Left colon (tissue), 2 donors: Measurements from ENCODE around the gene SNCA. TPM values are rescaled to one million over a fixed set of nuclear protein-coding genes. Genes with fewer than 3 reads are reported as not detected.

Source experiments
- ATAC-seq: fragments of 200-7000 bp; cut with Tn5 transposase; one replicate; pipeline ENCODE4 v1.9.1; 2020; ENCODE audit warnings: mild to moderate bottlenecking, moderate library complexity
- DNase-seq, 2 donors: peaks; one replicate each; pipeline ENCODE4 v3.0.0-alpha.2; 2020
- intact Hi-C, 2 donors: fragments of 100-400 bp; cut with DNase I in 1 of 2; cut with micrococcal nuclease in 1 of 2; formaldehyde crosslinking; loops; one replicate each; pipeline versions ENCODE4 v1.11.2 to v1.14.0; 2022; cut with DNase I, micrococcal nuclease
- total RNA-seq, 2 donors: library from RNA; stranded (reverse); fragmentation: NEBNext Ultra II Directional; extraction: Animal tissue kit (Norgen Biotek cat#: 25700); gene quantifications; one replicate each; pipeline ENCODE4 v1.2.1, GENCODE V29; 2021
- donor health status: DM: no; HTN: no; CAD: no.
- donor health status: DM: yes; HTN: yes; CAD: no.

The SNCA gene
- total RNA-seq, 2 donors from 2014 or later, result 1.4 to 3.9 TPM

DNA sequence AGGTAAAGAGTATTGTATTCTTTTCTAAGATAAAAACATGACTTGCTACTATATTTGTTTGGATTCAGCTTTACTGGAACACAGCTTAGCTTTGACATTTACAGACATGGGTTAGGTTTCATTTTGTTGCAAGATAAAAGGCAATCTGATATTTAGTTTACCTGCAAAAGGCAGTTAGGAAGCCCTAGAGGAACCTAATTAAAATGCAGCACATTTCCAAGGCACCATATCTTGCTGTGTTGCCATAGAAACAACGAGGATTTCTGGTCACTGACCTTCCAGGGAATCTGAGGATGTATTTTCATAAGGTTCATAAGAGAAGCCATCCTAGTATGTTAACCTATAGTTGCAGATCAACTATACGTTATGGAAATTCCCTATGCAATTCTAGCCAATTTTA, 116.0 kb downstream of the SNCA start:
- ATAC-seq (no peak), DNase-seq (no peak)
- intact Hi-C loops, result no loop called here

DNA sequence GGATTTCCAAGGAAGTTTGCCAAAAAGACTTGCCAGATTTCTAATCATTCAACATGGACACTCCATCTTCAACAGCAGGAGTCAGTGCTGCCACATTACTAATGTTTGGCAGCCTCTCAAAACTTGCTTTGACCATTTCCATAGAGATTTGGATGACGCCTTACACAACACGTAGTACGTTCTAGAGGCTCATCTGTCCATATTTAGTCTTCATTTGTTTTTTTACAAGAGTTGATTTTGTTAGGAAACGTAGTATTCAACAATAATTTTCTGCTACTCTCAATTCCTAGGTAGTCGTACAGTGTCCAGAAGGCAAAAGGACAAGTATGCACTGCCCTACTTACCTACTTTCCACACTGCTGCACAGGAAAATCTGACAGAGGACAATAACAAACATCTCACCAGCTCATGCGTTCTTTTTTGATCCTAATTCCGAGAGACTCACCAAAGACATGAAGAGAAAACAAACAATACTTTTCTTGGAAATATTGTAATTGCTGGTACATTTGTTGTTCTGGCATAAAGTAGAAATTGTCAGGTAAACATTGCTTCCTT, 117.3 kb downstream of the SNCA start:
- DNase-seq (no peak), ATAC-seq (no peak)
- intact Hi-C loops, result no loop called here

DNA sequence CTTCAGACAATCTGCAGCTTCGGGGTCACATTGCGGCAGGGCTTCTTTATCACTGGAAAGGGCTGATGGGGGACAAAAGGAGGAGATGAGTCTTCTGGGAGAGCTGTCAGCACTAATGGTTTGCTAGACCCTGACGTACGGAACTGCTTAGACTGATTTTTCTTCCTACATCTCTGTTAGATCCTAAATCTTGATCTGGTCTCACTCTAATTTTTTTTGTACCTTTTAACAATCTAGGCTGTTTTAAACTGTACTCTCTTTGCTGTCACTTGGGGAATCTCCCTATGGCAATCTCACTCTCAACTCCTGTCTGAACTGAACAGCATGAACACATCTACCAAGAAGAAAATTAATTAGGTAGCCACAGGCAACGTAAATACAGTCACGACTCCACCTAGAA, 120.1 kb downstream of the SNCA start:
- DNase-seq, result no peak
- intact Hi-C loops, result no loop called here

DNA sequence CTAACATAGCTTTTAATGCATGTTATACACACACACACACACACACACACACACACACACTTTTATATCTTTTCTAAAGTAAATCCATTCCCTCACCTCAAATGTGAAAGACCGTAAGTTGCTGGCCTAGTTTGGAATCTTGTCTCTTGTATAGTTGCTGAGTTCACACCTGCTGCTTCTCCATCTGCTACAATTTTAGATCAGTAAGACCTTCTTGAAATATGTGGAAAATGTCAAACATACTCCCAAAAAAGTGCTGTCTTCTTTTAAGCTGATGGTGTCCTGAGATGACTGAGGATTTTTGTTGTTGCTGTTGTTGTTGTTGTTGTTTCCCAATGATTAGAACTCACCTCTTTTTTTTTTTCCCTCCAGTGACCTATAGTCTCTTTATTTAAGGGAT, 121.3 kb downstream of the SNCA start:
- ATAC-seq, result no peak
- no peak for DNase-seq
- intact Hi-C loops, result no loop called here

More for the DNA sequence above, 120.1 kb downstream of the SNCA start:
- ATAC-seq, result no peak

DNA sequence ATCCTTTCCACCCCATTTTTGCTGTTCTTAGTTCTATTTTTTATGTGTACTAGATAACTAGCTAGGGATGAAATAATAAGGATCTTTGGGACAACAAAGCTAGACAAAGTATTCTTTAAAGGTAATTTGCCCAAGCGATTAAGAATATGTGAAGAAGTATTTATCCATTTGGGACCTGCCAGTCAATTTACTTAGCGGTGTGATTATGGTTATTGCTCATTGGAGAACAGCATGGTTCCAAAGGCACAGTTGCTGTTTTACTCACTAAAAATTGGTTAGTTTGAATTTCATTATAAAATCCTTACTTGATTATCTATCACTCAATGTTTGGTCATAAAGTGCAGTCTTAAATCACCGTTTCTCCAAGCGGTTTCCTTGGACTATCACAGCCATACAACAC, 124.1 kb downstream of the SNCA start:
- ATAC-seq (no peak), DNase-seq (no peak)
- intact Hi-C loops, result no loop called here

DNA sequence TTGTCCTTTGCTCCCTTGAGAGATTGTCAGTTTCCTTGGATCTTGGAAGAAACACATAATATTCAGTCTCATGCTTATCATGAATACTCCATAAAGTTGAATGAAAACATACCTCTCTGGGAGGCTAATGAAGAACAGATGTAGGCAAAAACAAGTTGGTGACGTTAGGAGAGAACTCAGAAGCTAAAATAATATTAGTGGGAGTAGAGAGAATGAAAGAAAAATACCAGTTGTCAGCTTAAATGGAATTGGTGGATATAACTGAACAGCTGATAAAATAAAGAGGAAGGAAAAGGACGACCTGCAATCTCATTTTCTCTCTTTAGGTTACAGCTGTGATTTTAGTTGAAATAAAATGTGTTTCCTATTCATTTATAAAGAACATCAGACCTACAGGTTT, 124.8 kb downstream of the SNCA start:
- ATAC-seq (no peak), DNase-seq (no peak)
- intact Hi-C loops, result no loop called here

DNA sequence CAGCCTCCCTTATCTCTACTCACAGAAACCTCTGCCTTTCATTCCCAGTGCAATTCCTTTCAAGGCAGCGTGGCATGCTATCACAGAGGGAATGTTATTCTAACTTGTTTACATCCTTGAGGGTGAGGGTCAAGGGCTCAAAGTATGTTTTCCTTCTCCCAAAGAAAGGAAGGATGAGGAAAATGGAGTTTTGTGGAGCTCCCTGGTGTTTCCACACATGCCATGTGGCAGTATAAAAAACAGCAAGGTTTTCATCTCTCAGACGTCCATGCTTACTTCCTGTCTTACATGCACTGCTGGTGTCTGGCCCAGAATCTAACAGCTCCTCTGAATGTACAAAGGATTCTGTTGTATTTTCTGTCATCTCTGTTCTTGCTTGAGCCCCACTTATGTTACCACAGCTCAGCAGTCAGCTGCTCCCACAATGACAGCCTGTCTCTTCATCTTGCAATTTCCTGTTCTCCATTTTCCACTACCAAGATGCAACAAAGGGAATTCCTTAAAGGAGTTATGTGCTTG, 128.0 kb downstream of the SNCA start:
- DNase-seq (no peak), ATAC-seq (no peak)
- intact Hi-C loops, result no loop called here

DNA sequence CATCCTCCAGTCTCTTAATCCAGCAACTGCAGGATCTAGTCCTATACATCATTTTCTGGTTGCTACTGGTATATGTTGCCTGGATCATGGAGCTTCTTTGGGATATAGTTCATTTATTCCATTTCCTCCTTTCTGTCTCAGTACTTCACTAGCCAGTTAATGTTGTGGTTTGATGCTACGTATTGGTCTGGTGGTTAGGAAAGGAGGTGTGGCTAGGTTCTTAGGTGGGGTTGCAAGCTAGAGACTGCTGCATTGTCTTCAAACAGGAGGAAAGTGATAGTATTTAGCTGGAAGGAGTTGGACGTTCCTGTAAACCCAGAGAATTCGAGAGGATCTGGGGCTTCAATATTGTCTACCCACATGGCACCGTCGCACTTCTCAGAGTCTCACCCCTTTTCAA, 129.5 kb downstream of the SNCA start:
- intact Hi-C loops, result no loop called here
- DNase-seq, result no peak
- no peak for ATAC-seq

DNA sequence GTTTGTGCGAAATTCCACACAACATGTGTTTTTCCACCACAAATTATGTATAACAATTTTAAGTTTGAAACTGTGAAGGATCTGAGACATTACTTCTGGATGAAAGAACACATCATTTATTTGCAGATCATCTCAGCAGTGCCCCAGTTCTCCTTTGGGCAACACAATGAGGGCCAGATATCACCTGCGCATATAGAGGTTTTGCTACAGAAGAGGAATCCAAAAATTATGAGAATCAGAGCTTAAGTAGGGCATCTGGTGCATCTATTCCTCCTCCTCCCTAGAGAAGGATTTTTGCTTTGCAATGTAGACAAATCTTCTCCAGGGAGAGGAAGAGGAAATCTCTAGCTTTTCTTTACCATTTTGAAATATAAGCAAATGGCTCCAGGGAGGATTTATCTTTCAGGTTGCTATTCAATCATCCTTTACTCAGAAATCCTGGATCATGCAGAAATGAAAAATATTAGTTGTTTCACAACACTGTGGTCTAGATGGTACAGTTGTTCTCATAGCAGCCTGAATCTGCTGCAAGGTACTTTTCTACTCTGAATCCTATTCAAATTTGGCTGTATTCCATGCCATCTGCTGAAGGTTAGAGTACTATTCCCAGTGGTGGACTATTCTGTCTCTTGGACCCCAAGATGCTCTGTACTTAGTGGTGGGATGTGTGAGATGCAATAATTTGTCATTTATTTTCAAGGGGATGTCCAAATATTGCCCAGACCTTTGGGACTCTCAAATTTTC, 132.1 kb downstream of the SNCA start:
- ATAC-seq (no peak), DNase-seq (no peak)
- intact Hi-C loops, result no loop called here

DNA sequence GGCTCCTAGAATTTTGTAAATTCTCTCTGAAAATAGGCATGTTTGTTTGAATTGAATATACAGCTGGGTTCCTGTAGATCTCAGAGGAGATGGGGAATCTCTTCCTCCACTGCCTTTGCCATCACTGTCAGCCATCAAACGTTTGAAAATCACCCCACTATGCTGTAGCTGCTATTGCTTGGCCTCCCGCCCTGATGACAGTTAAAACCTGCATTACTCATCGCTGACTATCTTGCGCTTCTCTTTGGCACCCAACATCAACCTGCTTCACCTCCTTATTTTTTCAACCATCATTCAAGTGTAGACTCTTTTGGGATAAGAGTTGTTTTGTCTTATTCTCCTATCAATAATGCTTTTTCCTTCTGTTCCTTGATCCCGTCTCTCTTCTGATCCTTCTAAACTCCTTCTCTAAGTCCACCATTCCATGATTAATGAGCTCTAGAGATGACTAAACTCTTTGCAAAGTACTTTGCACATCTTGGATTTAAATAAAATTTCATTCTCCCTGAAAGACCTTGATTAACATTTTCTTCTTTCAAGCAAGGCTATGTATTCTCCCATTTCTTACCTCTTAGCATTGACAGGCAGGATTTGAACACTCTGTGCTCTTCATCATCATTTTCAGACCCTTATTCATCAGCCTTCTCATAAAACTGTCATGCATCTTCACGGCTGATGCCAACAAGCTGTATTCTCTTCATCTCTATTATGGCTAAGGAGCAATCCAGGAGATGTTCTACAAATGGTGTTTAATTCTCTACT, 133.0 kb downstream of the SNCA start:
- ATAC-seq, result no peak
- intact Hi-C loops, result no loop called here
- DNase-seq, result no peak

DNA sequence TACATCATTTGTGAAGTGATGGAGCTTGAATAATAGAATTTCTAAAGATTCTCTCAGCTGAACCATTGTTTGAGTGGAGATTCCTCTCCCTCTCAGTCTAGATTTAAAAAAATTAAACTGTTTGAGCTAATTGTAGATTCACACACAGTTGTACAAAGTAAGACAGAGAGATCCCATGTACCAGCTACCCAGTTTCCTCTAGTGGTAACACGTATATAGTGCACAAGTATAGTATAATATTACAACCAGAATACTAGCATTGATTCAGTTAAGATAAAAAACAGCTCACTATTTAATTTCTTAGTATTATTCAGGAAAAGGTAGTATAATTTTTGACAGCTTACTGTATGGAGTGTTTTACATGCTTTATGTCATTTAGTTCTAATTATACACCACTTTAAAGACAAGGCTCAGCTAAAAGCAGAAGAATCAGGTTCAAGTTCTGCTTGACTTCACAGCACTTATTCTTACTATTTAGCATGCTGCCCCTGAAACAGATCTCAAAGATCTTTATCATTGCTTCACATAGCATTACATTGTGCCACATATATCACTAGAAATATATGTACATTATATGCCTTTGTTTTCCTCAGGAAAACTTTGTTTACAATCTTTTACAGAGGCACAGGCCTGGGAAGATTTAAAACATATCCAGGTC, 136.1 kb downstream of the SNCA start:
- DNase-seq (no peak), ATAC-seq (no peak)
- intact Hi-C loops, result no loop called here

DNA sequence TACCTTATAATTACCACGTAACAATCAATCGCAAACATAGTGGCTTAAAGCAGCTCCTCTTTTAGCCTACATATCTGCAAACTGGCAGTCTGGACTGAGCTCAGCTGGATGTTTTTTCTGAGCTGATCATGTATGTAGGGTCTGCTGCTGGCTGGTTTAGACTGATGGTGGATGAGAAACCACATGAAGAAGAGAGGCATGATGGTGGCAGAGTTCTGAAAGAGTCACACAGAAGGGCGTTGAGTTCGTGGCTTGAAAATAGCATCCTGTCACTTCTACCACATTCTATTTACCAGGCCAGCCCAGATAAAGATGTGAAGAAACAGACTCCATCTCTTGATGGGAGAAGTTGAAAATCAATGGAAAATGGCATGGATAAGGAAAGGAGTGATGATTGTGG, 151.3 kb downstream of the SNCA start:
- no peak for DNase-seq
- intact Hi-C loops, result no loop called here
- ATAC-seq, result no peak

DNA sequence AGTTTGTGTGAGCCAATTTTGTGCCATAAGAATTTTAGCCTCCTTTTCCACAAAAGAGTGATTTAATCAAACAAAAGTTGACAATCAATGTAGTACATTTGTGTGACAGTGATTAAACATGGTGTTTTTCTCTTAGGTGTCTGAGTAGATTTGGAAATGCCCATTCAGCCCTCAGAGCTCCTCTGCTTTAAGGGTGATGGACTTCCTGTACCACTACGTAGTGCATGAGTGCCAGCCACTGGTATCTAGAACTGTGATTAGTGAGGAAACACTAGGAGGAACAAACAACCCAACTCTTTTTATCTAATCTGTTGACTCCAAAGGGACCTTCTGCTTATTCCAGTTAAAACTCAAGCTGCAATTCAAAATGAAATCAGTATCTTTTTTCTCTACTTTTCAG, 151.7 kb downstream of the SNCA start:
- ATAC-seq (no peak), DNase-seq (no peak)
- intact Hi-C loops, result no loop called here

DNA sequence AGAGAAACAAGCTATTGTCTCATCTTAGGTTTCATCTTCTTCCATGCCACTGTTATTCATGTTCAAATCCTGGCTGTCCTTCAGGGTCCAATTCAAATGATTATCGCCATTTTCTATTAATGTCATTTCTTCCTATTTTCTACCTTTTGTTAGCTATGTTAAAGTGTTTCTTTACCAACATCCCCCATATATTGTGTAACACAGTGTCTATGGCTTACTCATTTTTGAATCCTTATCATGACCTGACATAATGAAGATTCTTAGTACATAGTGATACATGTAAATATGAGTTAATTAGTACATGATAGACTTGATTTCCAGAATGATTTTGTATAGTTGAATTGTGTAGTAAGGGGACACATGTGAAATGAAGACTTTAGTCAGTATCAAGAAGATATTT, 152.4 kb downstream of the SNCA start:
- no peak for DNase-seq
- intact Hi-C loops, result no loop called here
- ATAC-seq, result no peak

DNA sequence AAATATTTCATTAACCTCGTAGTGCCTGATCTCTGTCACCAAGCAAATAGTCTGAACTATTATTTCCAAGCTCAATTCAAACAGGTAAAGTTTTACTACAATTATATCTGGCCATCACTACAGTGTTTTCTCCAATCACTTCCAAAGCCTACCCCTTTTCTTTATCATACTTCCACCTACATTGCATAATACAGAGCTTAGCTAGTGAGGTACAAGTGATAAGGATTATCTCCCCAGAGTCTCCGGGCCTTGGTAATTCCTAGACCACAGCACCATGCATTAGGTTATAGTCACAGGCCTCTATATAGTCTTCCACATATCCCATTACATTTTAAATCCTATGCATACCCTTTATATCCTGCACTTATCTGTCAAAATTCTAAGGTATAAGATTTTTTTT, 154.2 kb downstream of the SNCA start:
- no peak for DNase-seq
- no peak for ATAC-seq
- intact Hi-C loops, result no loop called here

DNA sequence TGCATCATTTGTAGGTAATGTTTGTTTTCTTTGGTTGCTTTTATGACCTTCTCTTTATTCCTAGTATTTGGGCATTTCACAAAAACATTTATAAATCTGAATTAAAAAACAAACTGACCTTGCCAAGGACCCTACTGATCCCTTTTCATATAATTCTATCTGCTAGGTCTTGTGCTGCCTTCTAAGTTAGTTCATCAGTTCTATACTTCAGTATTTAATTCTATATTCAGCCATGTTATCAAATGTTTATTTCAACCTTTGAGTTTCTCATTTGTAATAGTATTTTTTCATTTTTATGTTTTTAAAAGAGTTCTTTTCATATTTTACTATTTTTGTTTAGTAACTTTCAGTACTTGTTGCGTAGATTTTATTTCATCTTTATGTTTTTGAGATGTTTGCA, 155.3 kb downstream of the SNCA start:
- no peak for DNase-seq
- intact Hi-C loops, result no loop called here
- no peak for ATAC-seq

DNA sequence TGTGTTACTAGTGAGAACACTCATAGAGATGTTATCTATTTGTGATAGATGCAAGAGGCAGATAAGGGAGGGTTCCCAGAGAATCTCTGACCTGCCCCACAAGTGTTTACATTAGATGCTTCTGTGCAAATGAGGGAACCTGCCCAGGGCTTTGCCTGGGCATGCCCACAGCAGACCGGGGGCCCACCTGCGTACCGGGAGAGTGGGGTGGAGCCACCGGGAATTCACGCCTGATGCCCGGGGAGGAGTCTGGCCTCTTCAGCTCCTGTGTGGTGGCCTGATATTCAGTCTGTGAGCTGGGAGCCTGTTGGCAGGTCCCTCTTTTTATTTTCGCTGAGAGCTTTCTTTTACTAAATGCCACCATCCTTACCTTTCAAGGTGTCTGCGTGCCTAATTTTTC, 155.7 kb downstream of the SNCA start:
- intact Hi-C loops, result no loop called here
- DNase-seq (no peak), ATAC-seq (peak; percentile 32)

DNA sequence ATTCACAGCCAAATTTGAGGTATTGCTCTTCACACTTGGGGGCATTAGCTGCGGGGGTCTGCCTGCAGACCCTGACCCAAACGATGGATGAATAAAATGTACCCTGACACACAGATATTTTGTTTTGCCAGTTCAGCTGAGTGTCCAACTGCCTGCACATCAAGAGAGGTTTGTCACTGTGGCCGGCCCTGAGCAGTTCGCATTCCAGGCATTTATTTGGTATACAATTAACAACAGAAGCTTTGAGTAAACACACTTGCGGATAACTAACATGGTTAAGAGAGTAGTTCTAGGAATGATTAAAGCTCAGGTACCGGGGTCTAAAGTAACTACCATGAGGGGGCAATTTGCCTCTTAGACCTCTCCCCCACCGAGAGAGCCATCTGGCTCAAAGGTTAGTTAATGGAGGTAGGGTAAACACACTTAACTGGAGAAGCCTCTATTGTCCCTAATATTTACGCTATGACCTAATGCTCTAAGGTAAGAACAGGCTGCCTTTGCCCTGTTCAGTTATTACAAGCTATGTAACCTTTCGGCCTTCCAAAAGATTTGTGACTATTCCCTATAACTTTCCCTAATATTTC, 162.0 kb downstream of the SNCA start:
- intact Hi-C loops, result no loop called here
- ATAC-seq, result no peak
- DNase-seq, result no peak
